ENCODE results near the gene DPEP2. TPM values are rescaled to one million over a fixed set of nuclear protein-coding genes. Genes with fewer than 3 reads are reported as not detected.

DPEP2 gene
- total and polyA plus RNA-seq, 10 of the 15 experiments (the other 5 are each of a cell fraction or from before 2014, with no cell fraction given), result 0.04 to 4.0 (median 2.1) TPM

DNA sequence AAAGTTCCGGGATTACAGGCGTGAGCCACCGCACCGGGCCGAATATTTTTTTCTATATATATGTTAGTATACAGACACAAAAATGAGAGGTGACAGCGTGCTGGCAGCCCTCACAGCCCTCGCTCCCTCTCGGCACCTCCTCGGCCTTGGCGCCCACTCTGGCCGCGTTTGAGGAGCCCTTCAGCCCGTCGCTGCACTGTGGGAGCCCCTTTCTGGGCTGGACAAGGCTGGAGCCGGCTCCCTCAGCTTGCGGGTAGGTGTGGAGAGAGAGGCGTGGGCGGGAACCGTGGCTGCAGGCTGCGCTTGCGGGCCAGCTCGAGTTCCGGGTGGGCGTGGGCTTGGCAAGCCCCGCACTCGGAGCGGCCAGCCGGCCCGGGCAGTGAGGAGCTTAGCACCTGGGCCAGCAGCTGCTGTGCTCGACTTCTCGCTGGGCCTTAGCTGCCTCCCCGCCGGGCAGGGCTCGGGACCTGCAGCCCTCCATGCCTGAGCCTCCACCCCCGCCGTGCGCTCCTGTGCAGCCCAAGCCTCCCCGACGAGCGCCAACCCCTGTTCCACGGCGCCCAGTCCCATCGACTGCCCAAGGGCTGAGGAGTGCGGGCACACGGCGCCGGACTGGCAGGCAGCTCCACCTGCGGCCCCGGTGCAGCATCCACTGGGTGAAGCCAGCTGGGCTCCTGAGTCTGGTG lies 17.1 kb downstream of the DPEP2 start (continued):
- TF ChIP-seq, protein P1, sequence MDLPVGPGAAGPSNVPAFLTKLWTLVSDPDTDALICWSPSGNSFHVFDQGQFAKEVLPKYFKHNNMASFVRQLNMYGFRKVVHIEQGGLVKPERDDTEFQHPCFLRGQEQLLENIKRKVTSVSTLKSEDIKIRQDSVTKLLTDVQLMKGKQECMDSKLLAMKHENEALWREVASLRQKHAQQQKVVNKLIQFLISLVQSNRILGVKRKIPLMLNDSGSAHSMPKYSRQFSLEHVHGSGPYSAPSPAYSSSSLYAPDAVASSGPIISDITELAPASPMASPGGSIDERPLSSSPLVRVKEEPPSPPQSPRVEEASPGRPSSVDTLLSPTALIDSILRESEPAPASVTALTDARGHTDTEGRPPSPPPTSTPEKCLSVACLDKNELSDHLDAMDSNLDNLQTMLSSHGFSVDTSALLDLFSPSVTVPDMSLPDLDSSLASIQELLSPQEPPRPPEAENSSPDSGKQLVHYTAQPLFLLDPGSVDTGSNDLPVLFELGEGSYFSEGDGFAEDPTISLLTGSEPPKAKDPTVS (IDR thresholded peaks at IDR 0.05; ENCODE audit: low read depth, low read length), result no peak
- TF ChIP-seq MEF2B (IDR thresholded peaks at IDR 0.05; ENCODE audit: partially characterized antibody, poor library complexity, severe bottlenecking) (no peak), STAT1 (conservative IDR thresholded peaks at IDR 0.05) (no peak), ZNF207 (IDR thresholded peaks at IDR 0.05; ENCODE audit: borderline replicate concordance) (no peak), NFYB (IDR thresholded peaks at IDR 0.05; ENCODE audit: insufficient read depth, low read depth, low read length) (no peak), KLF5 (IDR thresholded peaks at IDR 0.05; ENCODE audit: partially characterized antibody) (no peak), HDAC2 (IDR thresholded peaks at IDR 0.05) (no peak), EGR1 (IDR thresholded peaks at IDR 0.05; ENCODE audit: borderline replicate concordance in 1 of 2, low read depth in 2 of 2, low read length in 2 of 2) (no peak)
- TF ChIP-seq, protein P2, sequence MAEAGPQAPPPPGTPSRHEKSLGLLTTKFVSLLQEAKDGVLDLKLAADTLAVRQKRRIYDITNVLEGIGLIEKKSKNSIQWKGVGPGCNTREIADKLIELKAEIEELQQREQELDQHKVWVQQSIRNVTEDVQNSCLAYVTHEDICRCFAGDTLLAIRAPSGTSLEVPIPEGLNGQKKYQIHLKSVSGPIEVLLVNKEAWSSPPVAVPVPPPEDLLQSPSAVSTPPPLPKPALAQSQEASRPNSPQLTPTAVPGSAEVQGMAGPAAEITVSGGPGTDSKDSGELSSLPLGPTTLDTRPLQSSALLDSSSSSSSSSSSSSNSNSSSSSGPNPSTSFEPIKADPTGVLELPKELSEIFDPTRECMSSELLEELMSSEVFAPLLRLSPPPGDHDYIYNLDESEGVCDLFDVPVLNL (IDR thresholded peaks at IDR 0.05; ENCODE audit: low read depth, low read length), result no peak
- TF ChIP-seq, protein P3, sequence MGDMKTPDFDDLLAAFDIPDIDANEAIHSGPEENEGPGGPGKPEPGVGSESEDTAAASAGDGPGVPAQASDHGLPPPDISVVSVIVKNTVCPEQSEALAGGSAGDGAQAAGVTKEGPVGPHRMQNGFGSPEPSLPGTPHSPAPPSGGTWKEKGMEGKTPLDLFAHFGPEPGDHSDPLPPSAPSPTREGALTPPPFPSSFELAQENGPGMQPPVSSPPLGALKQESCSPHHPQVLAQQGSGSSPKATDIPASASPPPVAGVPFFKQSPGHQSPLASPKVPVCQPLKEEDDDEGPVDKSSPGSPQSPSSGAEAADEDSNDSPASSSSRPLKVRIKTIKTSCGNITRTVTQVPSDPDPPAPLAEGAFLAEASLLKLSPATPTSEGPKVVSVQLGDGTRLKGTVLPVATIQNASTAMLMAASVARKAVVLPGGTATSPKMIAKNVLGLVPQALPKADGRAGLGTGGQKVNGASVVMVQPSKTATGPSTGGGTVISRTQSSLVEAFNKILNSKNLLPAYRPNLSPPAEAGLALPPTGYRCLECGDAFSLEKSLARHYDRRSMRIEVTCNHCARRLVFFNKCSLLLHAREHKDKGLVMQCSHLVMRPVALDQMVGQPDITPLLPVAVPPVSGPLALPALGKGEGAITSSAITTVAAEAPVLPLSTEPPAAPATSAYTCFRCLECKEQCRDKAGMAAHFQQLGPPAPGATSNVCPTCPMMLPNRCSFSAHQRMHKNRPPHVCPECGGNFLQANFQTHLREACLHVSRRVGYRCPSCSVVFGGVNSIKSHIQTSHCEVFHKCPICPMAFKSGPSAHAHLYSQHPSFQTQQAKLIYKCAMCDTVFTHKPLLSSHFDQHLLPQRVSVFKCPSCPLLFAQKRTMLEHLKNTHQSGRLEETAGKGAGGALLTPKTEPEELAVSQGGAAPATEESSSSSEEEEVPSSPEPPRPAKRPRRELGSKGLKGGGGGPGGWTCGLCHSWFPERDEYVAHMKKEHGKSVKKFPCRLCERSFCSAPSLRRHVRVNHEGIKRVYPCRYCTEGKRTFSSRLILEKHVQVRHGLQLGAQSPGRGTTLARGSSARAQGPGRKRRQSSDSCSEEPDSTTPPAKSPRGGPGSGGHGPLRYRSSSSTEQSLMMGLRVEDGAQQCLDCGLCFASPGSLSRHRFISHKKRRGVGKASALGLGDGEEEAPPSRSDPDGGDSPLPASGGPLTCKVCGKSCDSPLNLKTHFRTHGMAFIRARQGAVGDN (IDR thresholded peaks at IDR 0.05), result no peak

Data from GM12878 (cell line).